ENCODE data around the gene CMTM2. TPM values are rescaled to one million over a fixed set of nuclear protein-coding genes. Genes with fewer than 3 reads are reported as not detected.
"Not testable (repeated sequence)": the region's sequence is repeated elsewhere in the genome, so short reads cannot be mapped to it uniquely, and the experiment has no call there.

The CMTM2 gene
- total and polyA plus RNA-seq, 9 of the 15 experiments (the other 6 are each of a cell fraction or from before 2014, with no cell fraction given) = not detected

DNA sequence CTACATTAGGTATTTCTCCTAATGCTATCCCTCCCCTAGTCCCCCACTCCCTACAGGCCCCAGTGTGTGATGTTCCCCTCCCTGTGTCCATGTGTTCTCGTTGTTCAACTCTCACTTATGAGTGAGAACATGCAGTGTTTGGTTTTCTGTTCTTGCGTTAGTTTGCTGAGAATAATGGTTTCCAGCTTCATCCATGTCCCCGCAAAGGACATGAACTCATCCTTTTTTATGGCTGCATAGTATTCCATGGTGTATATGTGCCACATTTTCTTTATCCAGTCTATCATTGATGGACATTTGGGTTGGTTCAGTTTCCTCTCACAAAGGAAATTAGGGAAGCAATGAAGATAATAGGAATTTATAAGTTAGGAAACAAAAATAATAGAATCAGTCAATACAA lies 12.0 kb upstream of the CMTM2 start:
- WGBS (ENCODE audit: insufficient coverage, low coverage, missing lambda C conversion rate) = 100% methylated on average over 2 of the region's 3 CpGs
- H3K9me1 ChIP-seq (ENCODE audit: control insufficient read depth, insufficient read depth, low read length); POLR2A ChIA-PET; H3K27me3 ChIP-seq (ENCODE audit: control insufficient read depth in 2 of 2, insufficient read depth in 2 of 2, low read length in 2 of 2); H3K9me3 ChIP-seq (replicated peaks; ENCODE audit: control insufficient read depth, insufficient read depth, low read depth, low read length); H3K27ac ChIP-seq (ENCODE audit: extremely low read depth, low read depth, low read length); intact Hi-C loops (cut with micrococcal nuclease); FAIRE-seq; H3K79me2 ChIP-seq (ENCODE audit: control insufficient read depth, insufficient read depth, low read length); H3K4me2 ChIP-seq (ENCODE audit: insufficient read depth, low read length); CTCF ChIA-PET (ENCODE audit: low intra/inter-chr PET ratio); ATAC-seq; H4K20me1 ChIP-seq (replicated peaks; ENCODE audit: control insufficient read depth, insufficient read depth, low read length); DNase-seq (ENCODE audit: extremely low read depth in 1 of 4, low spot score in 3 of 4); in situ Hi-C loops (cut with MboI); H2AFZ ChIP-seq (ENCODE audit: low read depth, low read length); H3K4me3 ChIP-seq; H3K9ac ChIP-seq (ENCODE audit: insufficient read depth in 1 of 2, low read depth in 2 of 2, low read length in 2 of 2); BruUV-seq (replicated peaks): not testable (repeated sequence)
- TF ChIP-seq BCOR (IDR thresholded peaks at IDR 0.05) (peak; percentile 45; the same call in 1 of the 2 replicates), ZNF146 (CRISPR knock-in tag; IDR thresholded peaks at IDR 0.05; ENCODE audit: unreplicated experiment) (peak; percentile 86), KDM1A (IDR thresholded peaks at IDR 0.05) (peak in 1 of 2 experiments; percentile 40; a peak in 1 of 4 replicates)
- Histone ChIP-seq H3K36me3 (ENCODE audit: control insufficient read depth, insufficient read depth, low read length) (peaks cover 41% of the 10 kb centered on the region; the same call in 2 of the 3 replicates), H3K4me1 (replicated peaks in 1 of 2; ENCODE audit: control insufficient read depth in 2 of 2, insufficient read depth in 2 of 2, low read length in 2 of 2) (peaks cover 4 to 11% of the 10 kb centered on the region in 2 experiments)

DNA sequence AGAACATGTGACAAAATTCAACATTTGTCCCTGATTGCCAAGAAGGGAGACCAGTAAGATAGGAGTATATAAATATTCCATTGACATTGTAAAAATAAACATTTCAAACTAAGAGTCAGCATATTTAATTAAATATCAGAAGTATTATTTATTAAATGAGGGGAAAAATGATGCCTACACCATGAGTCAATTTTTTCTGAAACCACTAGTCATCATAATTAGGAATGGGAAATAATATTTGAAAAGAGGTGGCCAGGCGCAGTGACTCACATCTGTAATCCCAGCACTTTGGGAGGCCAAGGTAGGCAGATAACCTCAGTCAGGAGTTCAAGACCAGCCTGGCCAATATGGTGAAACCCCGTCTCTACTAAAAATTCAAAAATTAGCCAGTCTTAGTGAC lies 10.9 kb upstream of the CMTM2 start:
- intact Hi-C loops (cut with micrococcal nuclease) = no loop called here
- H3K4me2 ChIP-seq (ENCODE audit: insufficient read depth, low read length) = no peak overlapping the region
- no peak for DNase-seq (ENCODE audit: extremely low read depth in 1 of 4, low spot score in 3 of 4)
- peaks cover 32% of the 10 kb centered on the region; the same call in 1 of the 3 replicates for H3K36me3 ChIP-seq (ENCODE audit: control insufficient read depth, insufficient read depth, low read length)
- no peaks in the 10 kb centered on the region for H3K79me2 ChIP-seq (ENCODE audit: control insufficient read depth, insufficient read depth, low read length)
- CTCF ChIA-PET (ENCODE audit: low intra/inter-chr PET ratio) = no interaction called here
- FAIRE-seq = no peak
- in situ Hi-C loops (cut with MboI) = no loop called here
- ATAC-seq = no peak
- 63% methylated on average over 2 of the region's 2 CpGs for WGBS (ENCODE audit: insufficient coverage, low coverage, missing lambda C conversion rate)
- H3K4me3 ChIP-seq = no peak overlapping the region
- H3K27ac ChIP-seq (ENCODE audit: extremely low read depth, low read depth, low read length) = no peak overlapping the region
- no peaks in the 10 kb centered on the region for H3K27me3 ChIP-seq (ENCODE audit: control insufficient read depth in 2 of 2, insufficient read depth in 2 of 2, low read length in 2 of 2)
- H2AFZ ChIP-seq (ENCODE audit: low read depth, low read length) = no peak overlapping the region
- POLR2A ChIA-PET = no interaction called here
- H3K9me1 ChIP-seq (ENCODE audit: control insufficient read depth, insufficient read depth, low read length) = no peaks in the 10 kb centered on the region
- H4K20me1 ChIP-seq (replicated peaks; ENCODE audit: control insufficient read depth, insufficient read depth, low read length) = no peaks in the 10 kb centered on the region
- TF ChIP-seq ZNF316 (IDR thresholded peaks at IDR 0.05) = peak; percentile 75
- TF ChIP-seq TAL1 (IDR thresholded peaks at IDR 0.05) = no peak
- no peak for TF ChIP-seq NEUROD1 (IDR thresholded peaks at IDR 0.05; ENCODE audit: borderline replicate concordance, low read depth, low read length, partially characterized antibody)
- peak; percentile 43; the same call in 1 of the 2 replicates for TF ChIP-seq C11orf30 (IDR thresholded peaks at IDR 0.05; ENCODE audit: low read depth)
- peaks cover 8% of the 10 kb centered on the region in 2 experiments; a peak in 4 of 5 replicates for H3K4me1 ChIP-seq (replicated peaks in 1 of 2; ENCODE audit: control insufficient read depth in 2 of 2, insufficient read depth in 2 of 2, low read length in 2 of 2)
- no peak overlapping the region for H3K9ac ChIP-seq (ENCODE audit: insufficient read depth in 1 of 2, low read depth in 2 of 2, low read length in 2 of 2)
- no TSS peak for BruUV-seq (replicated peaks)
- H3K9me3 ChIP-seq (replicated peaks; ENCODE audit: control insufficient read depth, insufficient read depth, low read depth, low read length) = no peaks in the 10 kb centered on the region

Data from K562 (cell line).